ENCODE measurements around the gene M6PR. TPM values are rescaled to one million over a fixed set of nuclear protein-coding genes. Genes with fewer than 3 reads are reported as not detected.

Gene M6PR
- total RNA-seq, 1 experiment from 2014 or later: 130 TPM

DNA sequence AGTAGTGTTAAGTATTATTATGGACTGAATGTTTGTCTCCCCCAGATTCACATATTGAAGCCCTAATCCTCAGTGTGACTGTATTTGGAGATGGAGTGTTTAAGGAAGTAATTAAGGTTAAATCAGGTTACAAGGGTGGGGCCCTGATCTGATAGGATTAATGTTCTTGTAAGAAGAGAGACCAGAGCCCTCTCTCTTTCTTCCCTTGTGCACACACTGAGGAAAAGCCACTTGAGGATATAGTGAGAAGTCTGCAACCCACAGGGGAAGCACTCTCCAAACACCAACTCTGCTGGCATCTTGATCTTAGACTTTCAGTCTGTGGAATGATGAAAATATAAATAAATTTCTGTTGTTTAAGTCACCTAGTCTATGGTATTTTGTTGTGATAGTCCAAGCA, 37.7 kb upstream of the M6PR start:
- H3K27me3 Mint-ChIP-seq (ENCODE audit: insufficient read depth, unreplicated experiment): no peaks in the 10 kb centered on the region
- no peaks in the 10 kb centered on the region for H3K36me3 Mint-ChIP-seq (ENCODE audit: insufficient read depth, unreplicated experiment)
- TF ChIP-seq CTCF (IDR thresholded peaks at IDR 0.05; ENCODE audit: unreplicated experiment): no peak
- POLR2A ChIA-PET: no interaction called here
- no peak overlapping the region for H3K27ac Mint-ChIP-seq (ENCODE audit: low read depth, unreplicated experiment)
- intact Hi-C loops (cut with micrococcal nuclease): no loop called here
- H3K4me1 Mint-ChIP-seq (ENCODE audit: insufficient read depth, unreplicated experiment): no peaks in the 10 kb centered on the region
- CTCF ChIA-PET: no interaction called here
- BruUV-seq (replicated peaks): no TSS peak
- H3K4me3 Mint-ChIP-seq (ENCODE audit: unreplicated experiment): no peak overlapping the region
- no peak for DNase-seq (ENCODE audit: unreplicated experiment)
- H3K9me3 Mint-ChIP-seq (ENCODE audit: unreplicated experiment): no peaks in the 10 kb centered on the region

DNA sequence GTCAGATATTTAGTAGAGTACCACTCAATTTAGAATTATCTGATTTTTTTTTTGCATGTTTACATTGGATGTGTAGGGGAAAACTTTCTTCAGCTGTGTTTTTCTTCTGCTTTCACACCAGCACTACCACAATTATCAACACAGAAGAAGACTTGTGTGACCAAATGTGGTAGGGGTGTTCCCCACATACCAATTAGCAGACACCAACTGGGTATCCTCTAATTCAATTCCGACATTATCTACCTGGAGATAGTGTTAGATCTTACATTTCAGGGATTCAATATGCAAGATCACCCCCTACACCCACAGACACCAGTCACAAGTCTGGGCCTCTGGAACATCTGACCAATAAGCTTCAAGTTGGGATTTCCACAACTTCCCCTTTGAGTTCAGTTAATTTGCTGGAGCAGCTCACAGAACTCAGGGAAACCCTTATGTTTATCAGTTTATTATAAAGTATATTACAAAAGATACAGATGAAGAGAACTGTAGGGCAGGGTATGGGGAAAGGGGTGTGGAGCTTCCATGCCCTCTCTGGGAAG, 35.8 kb upstream of the M6PR start:
- BruUV-seq (replicated peaks): no TSS peak
- POLR2A ChIA-PET: no interaction called here
- no peak for TF ChIP-seq CTCF (IDR thresholded peaks at IDR 0.05; ENCODE audit: unreplicated experiment)

DNA sequence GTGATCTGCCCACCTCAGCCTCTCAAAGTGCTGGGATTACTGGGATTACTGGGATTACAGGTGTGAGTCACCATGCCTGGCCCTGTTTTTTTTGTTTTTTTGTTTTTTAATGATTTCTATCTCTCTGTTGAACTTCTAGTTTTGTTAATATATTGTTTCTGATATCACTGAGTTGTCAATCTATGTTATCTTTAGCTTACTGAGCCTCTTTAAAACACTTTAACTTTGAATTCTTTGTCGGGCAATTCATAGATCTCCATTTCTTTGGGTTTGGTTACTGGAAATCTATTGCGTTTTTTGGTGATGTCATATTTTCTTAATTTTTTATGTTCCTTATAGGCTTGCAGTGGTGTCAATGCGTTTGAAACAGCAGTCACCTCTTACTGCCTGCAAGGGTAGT, 30.7 kb upstream of the M6PR start:
- DNase-seq (ENCODE audit: unreplicated experiment): no peak
- H3K4me3 Mint-ChIP-seq (ENCODE audit: unreplicated experiment): no peak overlapping the region
- no peak for TF ChIP-seq CTCF (IDR thresholded peaks at IDR 0.05; ENCODE audit: unreplicated experiment)
- BruUV-seq (replicated peaks): no TSS peak
- ChIA-PET CTCF (interaction anchor here (1.2 kb wide), 1 partner anchor 69 kb away, joined by 3 read pairs; no protein-coding TSS in a partner anchor), POLR2A (no interaction called here)
- H3K4me1 Mint-ChIP-seq (ENCODE audit: insufficient read depth, unreplicated experiment): no peaks in the 10 kb centered on the region
- intact Hi-C loops (cut with micrococcal nuclease): no loop called here
- no peak overlapping the region for H3K27ac Mint-ChIP-seq (ENCODE audit: low read depth, unreplicated experiment)
- no peaks in the 10 kb centered on the region for H3K27me3 Mint-ChIP-seq (ENCODE audit: insufficient read depth, unreplicated experiment)
- H3K36me3 Mint-ChIP-seq (ENCODE audit: insufficient read depth, unreplicated experiment): no peaks in the 10 kb centered on the region
- H3K9me3 Mint-ChIP-seq (ENCODE audit: unreplicated experiment): no peaks in the 10 kb centered on the region

More for the DNA sequence above, 35.8 kb upstream of the M6PR start:
- no peak overlapping the region for H3K4me3 Mint-ChIP-seq (ENCODE audit: unreplicated experiment)
- intact Hi-C loops (cut with micrococcal nuclease): no loop called here
- H3K27me3 Mint-ChIP-seq (ENCODE audit: insufficient read depth, unreplicated experiment): no peaks in the 10 kb centered on the region
- no peaks in the 10 kb centered on the region for H3K4me1 Mint-ChIP-seq (ENCODE audit: insufficient read depth, unreplicated experiment)
- no peaks in the 10 kb centered on the region for H3K36me3 Mint-ChIP-seq (ENCODE audit: insufficient read depth, unreplicated experiment)
- H3K27ac Mint-ChIP-seq (ENCODE audit: low read depth, unreplicated experiment): no peak overlapping the region
- H3K9me3 Mint-ChIP-seq (ENCODE audit: unreplicated experiment): no peaks in the 10 kb centered on the region
- DNase-seq (ENCODE audit: unreplicated experiment): no peak
- CTCF ChIA-PET: interaction anchor here (0.6 kb wide), 1 partner anchor 34 kb away, joined by 3 read pairs; no protein-coding TSS in a partner anchor

DNA sequence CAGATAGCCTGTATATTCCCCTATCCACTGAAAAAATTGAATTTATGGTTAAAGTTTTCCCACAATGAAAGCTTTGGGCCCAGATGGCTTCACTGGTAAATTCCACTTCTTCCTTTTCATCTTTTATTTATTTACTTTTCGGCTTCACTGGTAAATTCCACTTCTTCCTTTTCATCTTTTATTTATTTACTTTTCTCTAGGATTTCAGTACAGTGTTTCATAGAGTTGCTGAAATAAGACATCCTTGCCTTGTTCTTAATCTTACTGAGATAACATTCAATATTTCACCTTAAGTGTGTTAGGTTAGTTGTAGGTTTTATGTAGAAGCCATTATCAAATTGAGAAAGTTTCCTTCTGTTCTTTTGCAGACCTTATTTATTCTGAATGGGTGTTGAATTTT, 21.0 kb upstream of the M6PR start:
- DNase-seq (ENCODE audit: unreplicated experiment): no peak
- Mint-ChIP-seq H3K27me3 (ENCODE audit: insufficient read depth, unreplicated experiment) (no peaks in the 10 kb centered on the region), H3K4me1 (ENCODE audit: insufficient read depth, unreplicated experiment) (no peaks in the 10 kb centered on the region), H3K36me3 (ENCODE audit: insufficient read depth, unreplicated experiment) (no peaks in the 10 kb centered on the region), H3K9me3 (ENCODE audit: unreplicated experiment) (peaks cover 21% of the 10 kb centered on the region), H3K27ac (ENCODE audit: low read depth, unreplicated experiment) (no peak overlapping the region), H3K4me3 (ENCODE audit: unreplicated experiment) (no peak overlapping the region)
- no peak for TF ChIP-seq CTCF (IDR thresholded peaks at IDR 0.05; ENCODE audit: unreplicated experiment)
- no TSS peak for BruUV-seq (replicated peaks)
- ChIA-PET POLR2A (no interaction called here), CTCF (no interaction called here)
- intact Hi-C loops (cut with micrococcal nuclease): no loop called here
